HFFc6 (cell line): ENCODE data around the gene ELMO1. TPM values are rescaled to one million over a fixed set of nuclear protein-coding genes. Genes with fewer than 3 reads are reported as not detected.

ENCODE experiments used
- DNase-seq: peaks from one replicate; pipeline ENCODE4 v3.0.0-alpha.2; 2018
- H3K27ac Mint-ChIP-seq: 2 replicates; pipeline ENCODE4 v1.8.0; 2020; ENCODE audit warnings: mild to moderate bottlenecking, mixed read lengths
- H3K27me3 Mint-ChIP-seq: 2 replicates; pipeline ENCODE4 v1.8.0; 2021; ENCODE audit warnings: mild to moderate bottlenecking, moderate library complexity, mixed read lengths; ENCODE audit not compliant: insufficient read depth
- H3K36me3 Mint-ChIP-seq: 2 replicates; pipeline ENCODE4 v1.8.0; 2021; ENCODE audit warnings: low read depth, mixed read lengths
- H3K4me1 Mint-ChIP-seq: 2 replicates; pipeline ENCODE4 v1.8.0; 2020; ENCODE audit warnings: low read depth, mixed read lengths
- H3K4me3 Mint-ChIP-seq: 2 replicates; pipeline ENCODE4 v1.8.0; 2020; ENCODE audit warnings: mild to moderate bottlenecking, moderate library complexity, mixed read lengths
- H3K9me3 Mint-ChIP-seq: 2 replicates; pipeline ENCODE4 v1.8.0; 2020; ENCODE audit warnings: mild to moderate bottlenecking, mixed read lengths
- total RNA-seq, 6 experiments: library from RNA; stranded (reverse); fragmentation: NEBNext Ultra II Directional; extraction: Animal tissue kit (Norgen Biotek cat#: 25700); gene quantifications; 2 replicates in 1 of 6; 3 replicates in 5 of 6; pipeline ENCODE4 v1.2.3, GENCODE V29; 2021
- TF ChIP-seq, protein P1 (sequence below): fragments of 200-600 bp; sonication (generic); IDR thresholded peaks from 2 replicates; pipeline ENCODE4 v1.5.0; 2021; ENCODE audit warnings: antibody characterized with exemption, mild to moderate bottlenecking

The ELMO1 gene
- total RNA-seq, 6 experiments from 2014 or later: not detected

DNA sequence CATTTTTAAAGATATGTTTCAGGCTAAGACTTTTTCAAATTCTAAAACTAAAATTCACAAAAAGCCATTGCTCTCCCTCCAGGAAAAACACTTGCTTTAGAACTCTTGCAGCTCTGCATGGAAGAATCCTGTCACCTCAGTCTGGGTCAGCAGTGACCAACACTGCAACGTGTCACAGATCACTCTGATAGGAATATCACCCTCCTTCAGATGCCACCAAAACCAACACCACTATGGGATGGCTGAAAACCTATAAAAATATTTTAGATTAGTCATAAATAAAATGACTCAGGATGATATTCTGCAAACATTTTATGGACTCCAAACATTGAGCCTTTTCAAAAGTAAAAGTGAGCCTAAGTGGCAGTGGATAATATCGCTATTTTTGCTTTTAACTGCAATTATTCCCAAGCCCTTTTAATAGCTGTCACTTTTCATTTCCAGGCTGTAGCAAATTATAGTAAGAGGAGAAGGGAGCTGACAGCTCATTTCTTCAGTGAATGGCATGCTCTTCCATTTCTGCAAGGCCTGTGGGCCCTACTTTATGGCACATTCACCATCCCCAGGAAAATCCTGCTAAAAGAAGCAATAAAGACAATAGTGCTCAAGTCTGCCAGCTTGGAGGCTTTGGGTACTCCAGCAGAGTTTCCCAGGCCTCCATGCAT, 21.3 kb downstream of the ELMO1 start:
- Mint-ChIP-seq H3K36me3 (0 out of 2 replicates have a peak, but pooled peaks cover 4% of the 10 kb centered on the region), H3K4me3 (no peak overlapping the region), H3K27me3 (no peaks in the 10 kb centered on the region), H3K4me1 (no peaks in the 10 kb centered on the region), H3K27ac (no peak overlapping the region), H3K9me3 (peaks cover 14% of the 10 kb centered on the region)
- no peak for DNase-seq
- TF ChIP-seq, protein P1, sequence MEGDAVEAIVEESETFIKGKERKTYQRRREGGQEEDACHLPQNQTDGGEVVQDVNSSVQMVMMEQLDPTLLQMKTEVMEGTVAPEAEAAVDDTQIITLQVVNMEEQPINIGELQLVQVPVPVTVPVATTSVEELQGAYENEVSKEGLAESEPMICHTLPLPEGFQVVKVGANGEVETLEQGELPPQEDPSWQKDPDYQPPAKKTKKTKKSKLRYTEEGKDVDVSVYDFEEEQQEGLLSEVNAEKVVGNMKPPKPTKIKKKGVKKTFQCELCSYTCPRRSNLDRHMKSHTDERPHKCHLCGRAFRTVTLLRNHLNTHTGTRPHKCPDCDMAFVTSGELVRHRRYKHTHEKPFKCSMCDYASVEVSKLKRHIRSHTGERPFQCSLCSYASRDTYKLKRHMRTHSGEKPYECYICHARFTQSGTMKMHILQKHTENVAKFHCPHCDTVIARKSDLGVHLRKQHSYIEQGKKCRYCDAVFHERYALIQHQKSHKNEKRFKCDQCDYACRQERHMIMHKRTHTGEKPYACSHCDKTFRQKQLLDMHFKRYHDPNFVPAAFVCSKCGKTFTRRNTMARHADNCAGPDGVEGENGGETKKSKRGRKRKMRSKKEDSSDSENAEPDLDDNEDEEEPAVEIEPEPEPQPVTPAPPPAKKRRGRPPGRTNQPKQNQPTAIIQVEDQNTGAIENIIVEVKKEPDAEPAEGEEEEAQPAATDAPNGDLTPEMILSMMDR: no peak

DNA sequence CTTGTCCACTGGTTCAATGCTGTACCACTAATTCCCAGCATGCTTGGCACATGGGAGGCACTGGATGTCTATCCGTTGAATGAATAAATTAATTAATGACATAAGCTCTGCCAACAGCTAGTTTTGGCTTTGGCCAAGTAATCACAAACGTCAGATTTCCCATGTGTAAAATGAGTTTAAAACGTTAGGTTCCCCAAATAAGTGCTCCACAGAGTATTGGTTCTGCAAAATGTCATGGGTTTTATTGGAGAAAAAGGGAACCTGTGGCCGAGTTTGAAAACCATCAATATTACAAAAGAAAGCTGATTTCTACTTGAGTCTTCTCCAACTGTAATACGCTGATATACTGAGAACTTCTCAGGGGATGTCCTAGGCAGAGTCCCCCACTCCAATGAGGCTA, 23.2 kb downstream of the ELMO1 start:
- H3K4me3 Mint-ChIP-seq: no peak overlapping the region
- DNase-seq: no peak
- H3K27ac Mint-ChIP-seq: no peak overlapping the region
- H3K27me3 Mint-ChIP-seq: no peaks in the 10 kb centered on the region
- H3K36me3 Mint-ChIP-seq: 0 out of 2 replicates have a peak, but pooled peaks cover 4% of the 10 kb centered on the region
- TF ChIP-seq, protein P1: no peak
- no peaks in the 10 kb centered on the region for H3K4me1 Mint-ChIP-seq
- peaks cover 23% of the 10 kb centered on the region for H3K9me3 Mint-ChIP-seq

DNA sequence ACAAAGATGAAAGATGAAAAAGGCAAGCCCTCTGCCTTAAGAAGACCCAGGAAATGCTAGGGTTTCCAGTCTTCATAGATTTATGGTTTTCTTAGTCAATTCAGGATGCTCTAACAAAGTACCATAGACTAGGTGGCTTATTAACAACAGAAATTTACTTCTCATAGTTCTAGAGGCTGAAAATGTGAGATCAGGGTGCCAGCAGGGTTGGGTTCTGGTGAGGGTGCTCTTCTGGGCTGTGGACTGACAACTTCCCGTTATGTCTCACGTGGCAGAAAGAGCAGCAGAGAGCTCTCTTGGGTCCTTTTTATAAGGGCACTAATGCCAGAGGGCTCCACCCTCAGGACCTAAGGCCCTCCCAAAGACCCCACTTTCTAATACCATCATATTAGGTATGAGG, 23.7 kb downstream of the ELMO1 start:
- no peaks in the 10 kb centered on the region for H3K4me1 Mint-ChIP-seq
- H3K27ac Mint-ChIP-seq: no peak overlapping the region
- no peak for DNase-seq
- H3K9me3 Mint-ChIP-seq: peaks cover 27% of the 10 kb centered on the region
- no peaks in the 10 kb centered on the region for H3K27me3 Mint-ChIP-seq
- H3K36me3 Mint-ChIP-seq: no peaks in the 10 kb centered on the region
- no peak overlapping the region for H3K4me3 Mint-ChIP-seq
- TF ChIP-seq, protein P1: no peak

DNA sequence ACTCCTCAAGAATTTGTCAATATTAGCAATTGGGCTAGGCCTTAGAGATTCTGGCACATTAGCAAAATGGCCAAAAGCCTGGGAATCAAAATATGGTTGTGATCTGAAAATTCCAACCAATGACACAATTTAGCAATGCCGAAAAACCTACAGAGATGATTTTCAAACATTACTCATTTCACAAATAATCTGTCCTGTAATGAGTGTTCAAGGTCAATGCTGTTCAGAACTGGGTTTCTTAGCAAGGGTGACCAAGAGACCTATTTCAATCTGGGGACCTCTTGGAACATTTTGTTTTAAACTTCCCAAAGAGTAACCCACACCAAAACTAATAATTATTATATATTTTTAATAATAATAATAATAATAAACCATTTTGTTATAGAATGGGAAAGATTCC, 24.1 kb downstream of the ELMO1 start:
- Mint-ChIP-seq H3K27ac (no peak overlapping the region), H3K27me3 (no peaks in the 10 kb centered on the region), H3K4me3 (no peak overlapping the region), H3K36me3 (no peaks in the 10 kb centered on the region), H3K9me3 (peaks cover 29% of the 10 kb centered on the region), H3K4me1 (no peaks in the 10 kb centered on the region)
- TF ChIP-seq, protein P1: no peak
- DNase-seq: no peak

DNA sequence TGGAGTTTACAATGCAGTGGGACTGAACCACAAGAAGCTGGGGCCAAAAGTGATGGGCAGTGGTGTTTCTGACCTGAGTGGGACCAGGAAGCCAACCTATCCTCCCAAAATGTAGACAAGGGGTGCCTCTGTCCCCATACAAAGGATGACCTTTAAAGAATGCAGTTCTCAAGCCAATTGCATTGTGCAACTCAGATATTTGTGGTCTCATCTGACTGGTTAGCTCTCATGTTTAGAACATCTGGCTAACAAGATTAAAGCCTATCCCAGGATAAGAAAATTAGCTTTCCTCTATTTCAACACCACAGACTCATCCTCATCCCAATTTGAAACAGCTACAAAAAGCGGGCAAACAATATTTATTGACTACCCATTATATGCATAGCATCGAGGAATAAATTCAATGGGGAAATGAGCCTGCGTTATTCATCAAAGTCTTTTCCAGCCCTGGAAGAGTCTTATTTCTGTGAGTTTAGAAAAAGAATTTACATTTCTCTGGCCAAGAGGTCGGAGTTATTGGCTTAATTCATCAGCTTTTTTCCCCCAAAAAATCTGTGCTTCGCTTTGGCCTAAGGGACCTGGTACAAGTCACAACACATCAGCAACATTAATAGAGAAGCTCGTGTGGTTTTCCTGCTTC, 26.7 kb downstream of the ELMO1 start:
- Mint-ChIP-seq H3K36me3 (peaks cover 2% of the 10 kb centered on the region; the same call in 1 of the 2 replicates), H3K4me3 (no peak overlapping the region), H3K4me1 (no peaks in the 10 kb centered on the region), H3K27me3 (no peaks in the 10 kb centered on the region), H3K27ac (no peak overlapping the region), H3K9me3 (peaks cover 51% of the 10 kb centered on the region)
- TF ChIP-seq, protein P1: no peak
- no peak for DNase-seq
